HG02852 (cell line): ENCODE measurements around the gene MCMBP.
A peak's percentile ranks its signal among the peaks of the same experiment; 100 is the strongest.
"Not testable (repeated sequence)": the region's sequence is repeated elsewhere in the genome, so short reads cannot be mapped to it uniquely, and the experiment has no call there.

Experiments
- ATAC-seq: cut with Tn5 transposase; IDR thresholded peaks from one replicate; pipeline ENCODE4 v1.9.1; 2021; ENCODE audit warnings: mild to moderate bottlenecking, moderate library complexity; ENCODE audit not compliant: unreplicated experiment

The MCMBP gene

GRCh38 chr10:119872610-119872859, at the start of gene MCMBP:
Gene MCMBP (minus strand): TSS chr10:119872843. CDS start chr10:119872584, 259 bp downstream.
- peak; percentile 11 for ATAC-seq

- no peak for ATAC-seq
Measured at GRCh38 chr10:119919826-119920225, 47.2 kb upstream of the MCMBP start.

GRCh38 chr10:119919271-119919670, 46.6 kb upstream of the MCMBP start:
- ATAC-seq: no peak

GRCh38 chr10:119917777-119918176, 45.1 kb upstream of the MCMBP start:
- no peak for ATAC-seq

DNA sequence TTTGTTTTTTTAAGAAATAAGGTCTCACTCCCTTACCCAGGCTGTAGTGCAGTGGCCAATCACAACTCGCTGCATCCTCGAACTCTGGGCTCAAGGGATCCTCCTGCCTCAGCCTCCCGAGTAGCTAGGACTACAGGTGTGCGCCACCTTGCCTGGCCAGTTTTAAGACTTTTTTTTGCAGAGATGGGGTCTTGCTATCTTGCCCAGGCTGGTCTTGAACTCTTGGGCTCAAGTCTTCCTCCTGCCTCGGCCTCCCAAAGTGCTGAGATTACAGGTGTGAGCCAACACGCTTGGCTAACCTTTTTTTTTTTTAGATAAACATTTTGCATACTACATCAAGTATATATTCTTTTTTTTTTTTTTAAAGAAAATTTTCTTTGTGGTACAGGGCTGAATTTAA, 38.0 kb upstream of the MCMBP start:
- ATAC-seq: no peak

- ATAC-seq: no peak
Measured at GRCh38 chr10:119908166-119908565, 35.5 kb upstream of the MCMBP start.

- not testable (repeated sequence) for ATAC-seq
Measured at GRCh38 chr10:119907695-119908094, 35.1 kb upstream of the MCMBP start.

DNA sequence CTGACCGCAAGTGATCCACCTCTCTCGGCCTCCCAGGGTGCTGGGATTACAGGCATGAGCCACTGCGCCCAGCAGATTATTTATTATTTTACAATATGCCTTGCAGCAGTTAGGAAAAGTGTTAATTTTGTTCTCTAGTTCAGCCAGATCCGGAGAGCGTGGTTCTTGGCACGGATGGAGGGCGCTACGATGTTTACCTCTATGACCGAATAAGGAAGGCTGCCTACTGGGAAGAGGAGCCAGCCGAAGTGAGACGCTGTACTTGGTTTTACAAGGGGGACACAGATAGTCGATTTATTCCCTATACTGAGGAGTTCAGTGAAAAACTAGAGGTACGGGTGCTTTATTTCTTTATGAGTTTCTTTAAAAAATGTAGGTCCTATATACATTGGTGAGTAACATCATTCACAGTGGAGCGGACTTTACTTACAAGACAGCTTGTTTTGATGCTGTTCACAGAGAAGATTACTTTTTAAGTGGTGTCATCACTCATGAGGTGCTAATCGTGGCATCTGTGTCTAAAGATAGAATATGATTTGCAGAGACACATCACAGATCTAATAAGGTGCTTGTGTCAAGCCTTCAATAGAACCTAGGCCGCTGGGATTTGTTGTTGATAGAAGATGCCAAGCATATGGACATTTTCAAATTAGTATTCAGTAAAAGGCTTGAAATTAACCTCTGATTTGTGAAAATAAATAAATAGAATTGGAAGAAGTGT, 31.5 kb upstream of the MCMBP start:
- no peak for ATAC-seq

DNA sequence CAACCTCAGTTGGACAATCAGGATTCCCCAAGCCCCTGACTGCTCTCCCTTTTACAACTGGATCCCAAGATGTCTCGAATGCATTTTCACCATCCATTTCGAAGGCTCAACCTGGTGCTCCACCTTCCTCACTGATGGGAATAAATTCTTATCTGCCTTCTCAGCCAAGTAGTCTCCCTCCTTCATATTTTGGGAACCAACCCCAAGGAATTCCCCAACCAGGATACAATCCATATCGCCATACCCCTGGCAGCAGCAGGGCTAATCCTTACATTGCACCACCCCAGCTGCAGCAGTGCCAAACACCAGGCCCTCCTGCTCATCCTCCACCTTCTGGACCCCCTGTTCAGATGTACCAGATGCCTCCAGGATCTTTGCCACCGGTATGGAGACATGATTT, 25.9 kb upstream of the MCMBP start:
- ATAC-seq: no peak

DNA sequence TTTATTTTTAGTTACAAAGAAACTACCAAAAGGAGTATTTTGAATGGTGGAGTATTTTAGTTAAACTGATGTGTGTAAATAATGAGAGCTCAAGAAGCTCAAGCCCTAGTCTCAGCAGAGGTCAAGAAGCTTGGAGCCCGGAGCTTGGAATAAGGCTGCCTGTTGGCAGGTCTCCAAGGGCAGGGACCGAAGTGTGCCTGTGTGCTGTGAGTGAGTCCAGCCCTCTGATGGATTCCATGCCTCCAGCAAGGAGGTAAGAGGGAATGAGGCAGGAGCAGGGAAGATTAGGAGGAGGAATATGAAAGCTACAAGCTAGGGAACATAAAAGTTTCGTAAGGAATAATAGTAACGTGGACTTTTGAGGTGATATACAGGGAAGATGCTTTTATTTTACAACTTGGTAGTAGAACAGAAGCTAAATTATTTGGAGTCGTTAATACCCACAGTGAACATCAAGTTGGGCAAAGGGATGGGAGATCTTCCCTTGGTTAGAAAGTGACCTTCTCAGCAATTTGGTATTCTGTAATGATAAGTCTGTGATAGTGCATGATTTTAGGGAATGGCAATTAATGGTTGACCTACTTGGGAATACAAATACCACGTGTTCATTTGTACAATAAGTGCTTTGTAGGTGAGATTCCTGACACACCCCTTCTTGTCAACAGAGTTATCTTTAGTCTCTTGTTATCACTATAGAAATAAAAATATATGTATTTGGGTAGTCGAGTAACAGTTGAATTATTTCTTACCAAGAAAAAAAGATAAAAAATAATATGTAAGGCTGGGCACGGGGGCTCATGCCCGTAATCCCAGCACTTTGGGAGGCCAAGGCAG, 24.5 kb upstream of the MCMBP start:
- ATAC-seq: no peak

GRCh38 chr10:119896061-119896655, 23.5 kb upstream of the MCMBP start:
- ATAC-seq: no peak

GRCh38 chr10:119893845-119894427, 21.3 kb upstream of the MCMBP start:
- ATAC-seq: no peak

DNA sequence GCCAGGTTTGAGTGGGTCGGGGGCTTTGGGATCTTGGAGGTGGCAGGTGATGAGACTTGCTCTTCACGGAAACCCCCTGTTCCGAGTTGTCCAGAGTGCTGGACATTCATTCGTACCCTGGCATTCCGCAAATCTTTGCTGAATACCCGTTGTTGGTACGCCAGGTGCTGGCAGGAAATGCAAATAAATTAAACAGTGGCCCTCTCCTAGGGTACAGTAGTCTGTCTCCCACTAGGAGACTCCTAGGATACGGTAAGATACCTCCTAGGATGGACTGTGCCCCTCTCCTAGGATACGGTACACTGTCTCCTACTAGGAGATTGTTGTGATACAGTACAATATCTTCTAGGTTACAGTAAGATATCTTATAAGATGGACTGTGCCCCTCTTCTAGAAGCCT, 20.4 kb upstream of the MCMBP start:
- ATAC-seq: no peak

GRCh38 chr10:119892188-119893065, 19.8 kb upstream of the MCMBP start, which contains the start of gene SEC23IP:
Gene SEC23IP (plus strand): TSS chr10:119892730. CDS start chr10:119892783, 53 bp downstream.
- ATAC-seq: peak; percentile 99

DNA sequence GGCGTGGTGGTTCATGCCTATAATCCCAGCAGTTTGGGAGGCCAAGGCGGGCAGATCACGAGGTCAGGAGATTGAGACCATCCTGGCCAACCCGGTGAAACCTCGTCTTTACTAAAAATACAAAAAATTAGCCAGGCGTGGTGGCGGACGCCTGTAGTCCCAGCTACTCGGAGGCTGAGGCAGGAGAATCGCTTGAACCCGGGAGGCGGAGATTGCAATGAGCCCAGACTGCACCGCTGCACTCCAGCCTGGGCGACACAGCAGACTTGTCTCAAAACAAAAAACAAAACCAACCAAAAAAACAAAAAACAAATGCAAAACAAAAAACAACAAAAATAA, 19.2 kb upstream of the MCMBP start:
- ATAC-seq: not testable (repeated sequence)

- not testable (repeated sequence) for ATAC-seq
Measured at GRCh38 chr10:119890307-119890706, 17.7 kb upstream of the MCMBP start.

- ATAC-seq: not testable (repeated sequence)
Measured at GRCh38 chr10:119889201-119889600, 16.6 kb upstream of the MCMBP start.

GRCh38 chr10:119888715-119889114, 16.1 kb upstream of the MCMBP start:
- not testable (repeated sequence) for ATAC-seq

DNA sequence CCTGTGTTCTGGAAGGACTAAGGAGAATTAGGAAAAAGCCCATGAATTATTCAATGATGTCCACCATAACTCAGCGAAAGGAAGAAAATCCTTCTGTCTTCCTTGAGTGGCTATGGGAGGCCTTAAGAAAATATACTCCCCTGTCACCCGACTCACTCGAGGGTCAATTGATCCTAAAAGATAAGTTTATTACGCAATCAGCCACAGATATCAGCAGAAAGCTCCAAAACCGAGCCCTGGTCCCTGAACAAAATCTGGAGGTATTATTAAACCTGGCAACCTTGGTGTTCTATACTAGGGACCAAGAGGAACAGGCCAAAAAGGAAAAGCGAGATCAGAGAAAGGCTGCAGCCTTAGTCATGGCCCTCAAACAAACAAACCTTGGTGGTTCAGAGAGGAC, 13.4 kb upstream of the MCMBP start:
- not testable (repeated sequence) for ATAC-seq

GRCh38 chr10:119883901-119884611, 11.4 kb upstream of the MCMBP start:
- not testable (repeated sequence) for ATAC-seq
